Central memory CD8-positive, alpha-beta T cell (primary cell): ENCODE measurements around the gene UMAD1.
"Not testable (repeated sequence)": the region's sequence is repeated elsewhere in the genome, so short reads cannot be mapped to it uniquely, and the experiment has no call there.

Experiments used
- ATAC-seq: fragments of 150-1000 bp; cut with Tn5 transposase; replicated peaks from 2 replicates; pipeline ENCODE4 v1.10.0; 2022; ENCODE audit warnings: mild to moderate bottlenecking, moderate FRiP score, moderate number of reproducible peaks; ENCODE audit not compliant: poor library complexity, severe bottlenecking; ENCODE audit errors: extremely low read depth
- DNase-seq, 2 donors: peaks; one replicate each; pipeline ENCODE4 v3.0.0; 2021; ENCODE audit warnings: low spot score in 2 of 2
- H3K27ac Mint-ChIP-seq: one replicate; pipeline ENCODE4 v1.8.0; 2022; ENCODE audit warnings: low read depth, mild to moderate bottlenecking, moderate library complexity, mixed read lengths
- H3K27me3 Mint-ChIP-seq: one replicate; pipeline ENCODE4 v1.8.0; 2022; ENCODE audit warnings: mixed read lengths
- H3K36me3 Mint-ChIP-seq: one replicate; pipeline ENCODE4 v1.8.0; 2022; ENCODE audit warnings: mild to moderate bottlenecking, moderate library complexity, mixed read lengths; ENCODE audit not compliant: insufficient read depth
- H3K4me1 Mint-ChIP-seq: one replicate; pipeline ENCODE4 v1.8.0; 2022; ENCODE audit warnings: mixed read lengths
- H3K4me3 Mint-ChIP-seq: one replicate; pipeline ENCODE4 v1.8.0; 2022; ENCODE audit warnings: mild to moderate bottlenecking, moderate library complexity, mixed read lengths
- H3K9me3 Mint-ChIP-seq: one replicate; pipeline ENCODE4 v1.8.0; 2022; ENCODE audit warnings: mixed read lengths

Gene UMAD1

DNA sequence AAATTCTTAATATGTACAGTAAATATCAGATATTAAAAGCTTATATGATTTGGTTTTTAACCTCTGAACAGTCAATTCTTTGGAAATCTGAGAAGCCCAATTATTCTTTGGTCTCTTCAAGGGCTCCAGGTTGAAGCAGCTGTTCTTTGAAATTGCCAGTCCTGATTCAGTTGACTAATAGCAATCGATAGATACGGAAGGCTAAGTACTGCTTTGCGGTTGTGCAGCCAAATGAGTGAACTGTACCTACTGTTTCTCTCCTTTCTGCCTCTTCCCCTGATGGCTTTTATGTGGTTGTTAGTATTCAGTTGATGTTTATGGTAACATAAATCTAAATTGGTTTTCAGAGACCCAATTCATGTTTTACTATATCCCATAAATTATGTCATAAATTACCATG lies 181.0 kb downstream of the UMAD1 start:
- Mint-ChIP-seq H3K27ac (no peak overlapping the region), H3K4me1 (peaks cover 18% of the 10 kb centered on the region), H3K4me3 (no peak overlapping the region), H3K9me3 (no peaks in the 10 kb centered on the region), H3K27me3 (no peaks in the 10 kb centered on the region), H3K36me3 (no peaks in the 10 kb centered on the region)
- ATAC-seq (no peak), DNase-seq (no peak)

DNA sequence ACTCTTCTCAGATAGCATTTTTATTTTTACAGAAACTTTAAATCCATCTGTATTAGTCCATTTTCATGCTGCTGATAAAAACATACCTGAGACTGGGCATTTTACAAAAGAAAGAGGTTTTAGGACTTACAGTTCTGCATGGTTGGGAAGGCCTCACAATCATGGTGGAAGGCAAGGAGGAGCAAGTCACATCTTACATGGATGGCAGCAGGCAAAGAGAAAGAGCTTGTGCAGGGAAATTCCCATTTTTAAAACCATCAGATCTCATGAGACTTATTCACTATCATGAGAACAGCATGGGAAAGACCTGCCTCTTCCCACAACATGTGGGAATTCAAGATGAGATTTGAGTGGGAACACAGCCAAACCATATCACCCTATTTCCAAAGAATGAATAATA lies 184.7 kb downstream of the UMAD1 start:
- not testable (repeated sequence) for H3K27ac Mint-ChIP-seq, ATAC-seq, H3K9me3 Mint-ChIP-seq, H3K4me1 Mint-ChIP-seq, DNase-seq, H3K4me3 Mint-ChIP-seq, H3K27me3 Mint-ChIP-seq, H3K36me3 Mint-ChIP-seq

DNA sequence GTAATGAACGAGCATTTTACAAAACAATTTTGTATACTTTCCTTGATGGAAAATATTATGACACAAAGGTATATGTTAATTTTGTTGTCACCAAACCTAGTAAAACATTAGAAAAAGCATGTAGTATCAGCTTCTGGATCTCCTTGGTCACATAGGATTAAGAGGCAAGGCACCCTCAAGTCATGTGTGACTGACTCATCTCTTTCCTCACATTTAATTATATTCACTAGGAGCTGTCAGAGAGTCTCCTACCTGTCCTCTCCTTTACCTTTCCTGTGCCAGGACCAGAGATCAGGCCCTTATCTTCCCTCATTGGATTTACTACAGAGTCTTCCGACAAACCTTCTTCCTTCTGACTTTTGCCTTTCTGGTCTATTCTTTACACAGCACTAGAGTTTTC lies 189.1 kb downstream of the UMAD1 start:
- peaks cover 2% of the 10 kb centered on the region for H3K36me3 Mint-ChIP-seq
- no peak overlapping the region for H3K27ac Mint-ChIP-seq
- peaks cover 20% of the 10 kb centered on the region for H3K4me1 Mint-ChIP-seq
- H3K27me3 Mint-ChIP-seq = no peaks in the 10 kb centered on the region
- ATAC-seq (no peak), DNase-seq (no peak)
- no peak overlapping the region for H3K4me3 Mint-ChIP-seq
- H3K9me3 Mint-ChIP-seq = no peaks in the 10 kb centered on the region

DNA sequence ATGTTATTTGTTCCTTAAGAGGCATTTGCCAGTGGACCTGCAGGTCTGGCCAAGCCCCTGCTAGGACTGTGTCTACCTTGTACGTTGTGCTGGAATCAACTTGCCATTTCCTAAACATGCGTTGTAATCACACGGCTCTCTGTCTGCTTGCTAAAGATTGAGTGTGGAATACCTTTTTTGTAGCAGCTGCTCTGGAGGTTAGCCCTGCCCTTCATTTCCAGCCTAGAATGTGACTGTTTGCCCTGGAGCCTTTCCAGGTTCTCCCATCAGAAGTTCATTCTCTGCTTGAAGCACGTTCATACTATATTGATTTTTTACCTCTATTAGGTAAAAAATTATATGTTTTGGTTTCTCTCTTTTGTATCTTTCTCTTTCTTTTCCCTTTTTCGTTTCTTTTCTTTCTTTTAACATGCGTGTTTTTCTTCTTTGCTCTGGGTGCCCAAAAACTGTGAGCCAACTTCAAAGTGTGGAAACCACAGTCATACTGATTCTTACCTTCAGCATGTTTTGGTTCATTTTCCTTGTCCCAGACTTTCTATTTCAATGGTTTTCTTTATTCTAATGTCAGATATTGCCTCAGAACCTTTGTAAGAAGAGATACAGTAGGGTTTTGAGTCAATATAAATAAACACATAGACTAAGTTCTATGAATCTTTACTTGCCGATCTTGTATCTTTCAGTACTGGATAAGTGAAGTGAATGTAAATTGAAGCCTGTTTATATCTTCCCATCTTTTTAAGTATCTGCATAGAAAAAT lies 189.7 kb downstream of the UMAD1 start:
- ATAC-seq (no peak), DNase-seq (no peak)
- peaks cover 24% of the 10 kb centered on the region for H3K4me1 Mint-ChIP-seq
- peaks cover 2% of the 10 kb centered on the region for H3K36me3 Mint-ChIP-seq
- no peak overlapping the region for H3K27ac Mint-ChIP-seq
- H3K9me3 Mint-ChIP-seq = no peaks in the 10 kb centered on the region
- no peaks in the 10 kb centered on the region for H3K27me3 Mint-ChIP-seq
- no peak overlapping the region for H3K4me3 Mint-ChIP-seq

DNA sequence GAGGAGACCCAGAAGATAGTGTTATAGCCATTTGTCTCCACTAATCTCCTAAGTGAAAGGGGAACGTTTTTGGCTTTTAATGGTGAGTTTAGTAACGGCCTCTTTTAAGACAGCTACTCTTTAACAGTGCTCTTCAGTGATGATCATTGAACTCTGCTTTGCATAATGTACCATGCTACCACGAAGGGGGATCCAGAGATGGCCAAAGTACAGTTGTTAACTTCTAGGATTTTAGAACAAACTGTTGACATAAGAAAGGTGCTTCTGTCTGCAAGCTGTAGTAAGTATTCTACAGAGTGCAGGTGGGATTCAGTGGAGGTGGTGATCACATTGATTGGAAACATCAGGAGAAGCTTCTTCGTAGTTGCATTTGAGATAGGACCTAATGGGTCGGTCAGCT lies 192.0 kb downstream of the UMAD1 start:
- no peak overlapping the region for H3K27ac Mint-ChIP-seq
- no peaks in the 10 kb centered on the region for H3K9me3 Mint-ChIP-seq
- peaks cover 24% of the 10 kb centered on the region for H3K4me1 Mint-ChIP-seq
- no peaks in the 10 kb centered on the region for H3K27me3 Mint-ChIP-seq
- H3K36me3 Mint-ChIP-seq = peaks cover 2% of the 10 kb centered on the region
- ATAC-seq = no peak
- no peak for DNase-seq
- H3K4me3 Mint-ChIP-seq = no peak overlapping the region

DNA sequence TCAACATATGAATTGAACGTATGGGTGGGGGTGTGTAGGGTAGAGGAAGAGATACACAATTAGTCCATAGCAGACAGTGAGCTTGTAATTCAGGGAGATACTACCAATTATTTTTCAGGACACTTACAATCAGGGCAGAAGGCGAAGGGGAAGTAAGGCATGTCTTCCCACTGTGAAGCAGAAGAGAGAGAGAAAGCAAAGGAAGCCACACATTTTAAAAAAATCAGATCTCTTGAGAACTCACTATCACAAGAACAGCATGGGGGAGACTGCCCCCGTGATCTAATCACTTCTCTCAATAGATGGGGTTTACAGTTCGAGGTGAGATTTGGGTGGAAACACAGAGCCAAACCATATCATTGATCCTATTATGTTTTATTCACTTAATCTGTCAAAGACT lies 194.2 kb downstream of the UMAD1 start:
- Mint-ChIP-seq H3K27ac (no peak overlapping the region), H3K4me1 (peaks cover 25% of the 10 kb centered on the region), H3K36me3 (peaks cover 2% of the 10 kb centered on the region), H3K27me3 (no peaks in the 10 kb centered on the region), H3K4me3 (no peak overlapping the region), H3K9me3 (no peaks in the 10 kb centered on the region)
- DNase-seq (no peak), ATAC-seq (no peak)

DNA sequence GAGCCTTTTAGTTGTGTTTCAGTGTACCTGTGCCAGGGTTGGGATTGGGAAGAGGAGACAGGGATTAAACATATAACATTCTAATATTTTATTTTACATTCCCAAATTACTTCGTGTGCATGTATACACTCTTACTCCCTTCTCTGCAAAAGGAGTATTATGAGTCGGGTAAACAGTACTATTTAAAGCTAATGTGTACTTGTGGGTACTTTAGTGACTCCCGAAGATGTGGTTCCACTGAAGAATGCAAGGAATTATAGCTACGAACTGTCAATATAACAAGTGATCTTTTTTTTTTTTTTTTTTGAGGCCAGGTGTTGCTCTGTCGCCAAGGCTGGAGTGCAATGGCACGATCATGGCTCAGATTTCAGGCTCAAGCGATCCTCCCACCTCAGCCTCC lies 200.5 kb downstream of the UMAD1 start:
- no peaks in the 10 kb centered on the region for H3K36me3 Mint-ChIP-seq
- no peak for ATAC-seq
- H3K27ac Mint-ChIP-seq = no peak overlapping the region
- peaks cover 10% of the 10 kb centered on the region for H3K4me1 Mint-ChIP-seq
- no peaks in the 10 kb centered on the region for H3K9me3 Mint-ChIP-seq
- no peak overlapping the region for H3K4me3 Mint-ChIP-seq
- no peaks in the 10 kb centered on the region for H3K27me3 Mint-ChIP-seq
- no peak for DNase-seq

DNA sequence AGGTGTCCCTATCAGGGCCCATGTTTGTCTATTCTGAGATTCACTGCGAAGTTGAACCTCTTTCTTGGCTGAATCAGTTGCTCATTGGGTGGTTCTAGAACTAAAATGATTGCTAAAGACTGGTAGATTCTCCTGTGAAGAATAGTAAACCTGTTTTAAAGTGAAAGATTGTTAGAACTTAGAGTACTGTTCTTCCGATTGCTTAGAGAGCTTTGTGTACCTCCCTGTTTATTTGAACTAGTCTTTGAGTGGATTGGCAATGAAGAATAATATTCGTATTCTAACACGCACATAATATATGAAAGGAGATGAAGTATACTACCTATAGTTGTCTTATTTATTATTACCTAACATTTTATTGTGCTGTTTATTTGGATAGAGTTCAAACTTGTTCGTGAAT lies 202.7 kb downstream of the UMAD1 start:
- ATAC-seq (no peak), DNase-seq (no peak)
- H3K4me1 Mint-ChIP-seq = peaks cover 19% of the 10 kb centered on the region
- H3K36me3 Mint-ChIP-seq = no peaks in the 10 kb centered on the region
- no peak overlapping the region for H3K27ac Mint-ChIP-seq
- no peak overlapping the region for H3K4me3 Mint-ChIP-seq
- no peaks in the 10 kb centered on the region for H3K9me3 Mint-ChIP-seq
- no peaks in the 10 kb centered on the region for H3K27me3 Mint-ChIP-seq

DNA sequence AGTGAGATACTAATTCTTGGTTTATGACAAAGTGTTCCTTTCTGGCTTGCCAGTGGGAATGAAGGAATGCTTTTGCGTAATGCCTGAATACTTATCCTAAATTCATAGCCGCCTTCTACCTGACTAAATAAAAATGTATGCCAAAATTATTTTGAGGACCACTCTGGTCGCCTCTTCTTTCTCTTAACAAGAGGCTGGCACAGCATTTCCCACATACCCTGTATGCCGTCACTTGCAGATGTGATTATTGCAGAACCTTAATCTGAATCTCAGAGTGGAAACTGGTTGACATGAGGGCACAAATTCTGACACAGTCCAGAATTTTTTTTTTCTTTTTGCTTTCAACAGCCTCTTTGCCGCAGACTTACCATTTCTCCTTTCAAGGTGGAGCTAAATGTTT lies 203.4 kb downstream of the UMAD1 start:
- ATAC-seq = no peak
- Mint-ChIP-seq H3K27me3 (no peaks in the 10 kb centered on the region), H3K27ac (no peak overlapping the region), H3K36me3 (no peaks in the 10 kb centered on the region), H3K4me3 (no peak overlapping the region), H3K9me3 (no peaks in the 10 kb centered on the region), H3K4me1 (peaks cover 26% of the 10 kb centered on the region)
- DNase-seq = no peak

DNA sequence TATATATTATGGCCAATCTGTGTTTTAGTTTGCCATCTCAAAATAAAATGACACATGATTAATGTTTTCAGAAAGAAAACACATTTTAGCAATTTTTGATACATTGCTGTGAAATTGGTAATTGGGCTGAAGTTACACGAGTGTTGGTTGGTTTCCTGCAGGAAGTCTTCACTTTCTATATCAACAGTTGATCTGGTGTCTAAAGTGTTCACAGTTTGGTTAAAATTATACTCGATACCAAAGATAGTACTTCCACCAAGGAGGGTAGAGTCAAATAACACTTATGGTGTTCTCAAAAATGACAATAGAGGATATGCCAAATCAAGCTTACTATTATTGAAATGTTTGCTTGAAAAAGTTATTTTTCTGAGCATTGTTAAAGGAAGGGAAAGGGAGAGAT lies 207.7 kb downstream of the UMAD1 start:
- peak overlapping the region; percentile 33 for H3K27ac Mint-ChIP-seq
- H3K4me3 Mint-ChIP-seq = peak overlapping the region; percentile 42
- H3K4me1 Mint-ChIP-seq = peaks cover 42% of the 10 kb centered on the region
- peak; percentile 72 for ATAC-seq
- no peaks in the 10 kb centered on the region for H3K36me3 Mint-ChIP-seq
- H3K9me3 Mint-ChIP-seq = no peaks in the 10 kb centered on the region
- H3K27me3 Mint-ChIP-seq = no peaks in the 10 kb centered on the region
- DNase-seq = no peak

DNA sequence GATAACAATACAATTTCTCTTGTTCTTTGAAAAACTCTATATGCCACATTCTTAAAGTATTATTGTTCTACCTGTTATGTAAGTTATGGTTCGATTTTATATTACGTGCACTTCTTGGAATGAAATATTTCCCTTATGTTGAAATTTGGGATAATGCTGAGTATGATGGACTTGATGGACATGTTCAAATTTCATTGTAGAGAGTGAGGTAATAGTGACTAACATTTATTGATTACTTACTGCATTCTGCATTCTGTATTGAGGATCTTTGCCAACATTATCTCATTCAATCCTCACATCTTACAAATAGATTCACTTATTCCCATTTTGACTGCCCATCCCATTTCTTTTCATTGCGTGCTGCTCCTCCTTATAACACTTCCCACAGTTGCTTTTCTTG lies 208.3 kb downstream of the UMAD1 start:
- Mint-ChIP-seq H3K4me1 (peaks cover 42% of the 10 kb centered on the region), H3K4me3 (no peak overlapping the region), H3K36me3 (no peaks in the 10 kb centered on the region), H3K27ac (peak overlapping the region; percentile 19), H3K9me3 (no peaks in the 10 kb centered on the region), H3K27me3 (no peaks in the 10 kb centered on the region)
- ATAC-seq (no peak), DNase-seq (no peak)

DNA sequence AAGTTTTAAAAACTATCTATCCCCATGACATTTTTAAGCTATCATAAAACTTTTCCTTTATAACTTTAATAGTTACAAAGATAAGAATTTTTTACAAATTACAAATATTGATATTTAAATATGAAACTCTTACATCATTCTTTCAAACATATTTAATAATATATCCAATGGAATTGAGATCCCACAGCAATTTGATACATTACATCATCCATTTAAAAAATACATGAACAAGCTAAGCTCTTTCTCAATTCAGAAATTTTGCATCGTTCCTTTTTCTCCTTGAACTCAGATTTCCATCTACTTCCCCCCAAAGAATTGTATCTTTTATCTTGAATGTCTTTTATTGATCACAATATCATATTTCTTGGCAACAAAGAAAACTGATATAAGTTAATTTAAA lies 209.6 kb downstream of the UMAD1 start:
- Mint-ChIP-seq H3K9me3 (no peaks in the 10 kb centered on the region), H3K27me3 (no peaks in the 10 kb centered on the region), H3K4me3 (no peak overlapping the region), H3K27ac (no peak overlapping the region), H3K36me3 (no peaks in the 10 kb centered on the region), H3K4me1 (peaks cover 42% of the 10 kb centered on the region)
- DNase-seq = no peak
- no peak for ATAC-seq

DNA sequence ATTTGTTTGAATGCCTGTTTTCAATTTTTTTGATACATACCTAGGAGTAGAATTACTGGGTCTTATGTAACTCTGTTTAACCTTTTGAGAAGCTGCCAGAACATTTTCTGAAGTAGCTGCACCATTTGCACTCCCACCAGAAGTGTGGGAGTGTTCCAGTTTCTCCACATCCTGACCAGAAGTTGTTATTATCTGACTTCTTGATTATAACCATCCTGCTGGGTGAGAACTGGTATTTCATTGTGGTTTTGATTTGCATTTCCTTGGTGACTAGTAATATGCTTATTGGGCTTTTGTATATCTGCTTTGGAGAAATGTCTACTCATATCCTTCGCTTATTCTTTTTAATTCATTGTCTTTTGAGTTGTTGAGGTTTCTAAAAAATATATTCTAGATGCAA lies 210.8 kb downstream of the UMAD1 start:
- peak overlapping the region; percentile 46 for H3K27ac Mint-ChIP-seq
- no peak for DNase-seq
- no peaks in the 10 kb centered on the region for H3K27me3 Mint-ChIP-seq
- no peak overlapping the region for H3K4me3 Mint-ChIP-seq
- H3K36me3 Mint-ChIP-seq = no peaks in the 10 kb centered on the region
- peaks cover 48% of the 10 kb centered on the region for H3K4me1 Mint-ChIP-seq
- peaks cover 6% of the 10 kb centered on the region for H3K9me3 Mint-ChIP-seq
- no peak for ATAC-seq
